H1 (cell line): ENCODE data around the gene GPALPP1. TPM values are rescaled to one million over a fixed set of nuclear protein-coding genes. Genes with fewer than 3 reads are reported as not detected.

Source experiments
- CTCF ChIA-PET: fragments of 300-600 bp; sonication (Branson Sonifier 250); formaldehyde crosslinking; loops from one replicate; lab custom pipeline; 2021; ENCODE audit not compliant: partially characterized antibody; lab: Charles Lee
- POLR2A ChIA-PET: fragments of 300-600 bp; sonication (Branson Sonifier 250); formaldehyde crosslinking; loops from one replicate; lab custom pipeline; 2021; ENCODE audit warnings: inconsistent platforms; ENCODE audit not compliant: partially characterized antibody; lab: Charles Lee
- DNase-seq, 2 experiments: peaks; one replicate each; pipeline versions ENCODE4 v3.0.0 to v3.0.0-alpha.2; 2010 to 2022; ENCODE audit warnings: low spot score in 2 of 2, low read depth in 1 of 2, mixed read lengths in 1 of 2
- FAIRE-seq: peaks from 2 replicates; lab custom pipeline; 2011; peaks lifted over from hg19 to GRCh38; lab: Jason Lieb, UNC
- H2AFZ ChIP-seq: 2 replicates; pipeline ENCODE4 v1.8.1; 2012; ENCODE audit warnings: low read length, inconsistent platforms
- H2AK5ac ChIP-seq: 2 replicates; pipeline ENCODE4 v1.6.1; 2013; ENCODE audit warnings: low read depth, low read length
- H2BK120ac ChIP-seq: replicated peaks from 2 replicates; pipeline ENCODE3; 2013; ENCODE audit warnings: low read depth, low read length, inconsistent platforms
- H2BK12ac ChIP-seq: 2 replicates; pipeline ENCODE4 v1.6.1; 2013; ENCODE audit warnings: low read depth, low read length
- H2BK15ac ChIP-seq: 2 replicates; pipeline ENCODE4 v1.6.1; 2013; ENCODE audit warnings: low read length
- H2BK20ac ChIP-seq: 2 replicates; pipeline ENCODE4 v1.6.1; 2013; ENCODE audit warnings: low read length
- H2BK5ac ChIP-seq: 2 replicates; pipeline ENCODE4 v1.6.1; 2013; ENCODE audit warnings: low read depth, low read length
- H3K14ac ChIP-seq: 2 replicates; pipeline ENCODE4 v1.6.1; 2013; ENCODE audit warnings: inconsistent platforms; ENCODE audit not compliant: insufficient read length
- H3K18ac ChIP-seq: 2 replicates; pipeline ENCODE4 v1.6.1; 2013; ENCODE audit warnings: low read length; ENCODE audit errors: extremely low read depth
- H3K23ac ChIP-seq: 2 replicates; pipeline ENCODE4 v1.6.1; 2013; ENCODE audit warnings: inconsistent platforms; ENCODE audit not compliant: insufficient read length
- H3K23me2 ChIP-seq: 2 replicates; pipeline ENCODE4 v1.6.1; 2013; ENCODE audit warnings: low read depth, low read length
- H3K27ac ChIP-seq: 2 replicates; pipeline ENCODE4 v1.6.1; 2011; ENCODE audit warnings: low read depth, low read length, inconsistent platforms
- H3K27me3 ChIP-seq, 4 experiments: replicated peaks in 1 of 4; 1 replicate in 1 of 4; 2 replicates in 3 of 4; pipeline versions ENCODE4 v1.6.1 to v1.8.1; 2011 to 2013; ENCODE audit warnings: low read length in 3 of 4, mild to moderate bottlenecking in 3 of 4, inconsistent platforms in 2 of 4, mixed read lengths in 2 of 4, moderate library complexity in 1 of 4; ENCODE audit not compliant: control insufficient read depth in 3 of 4, insufficient read depth in 3 of 4; ENCODE audit errors: extremely low read depth in 1 of 4
- H3K36me3 ChIP-seq, 4 experiments: 2 replicates each; pipeline versions ENCODE4 v1.6.1 to v1.8.1; 2011 to 2013; ENCODE audit warnings: mild to moderate bottlenecking in 4 of 4, low read length in 3 of 4, moderate library complexity in 2 of 4, control low read depth in 1 of 4, inconsistent platforms in 1 of 4; ENCODE audit not compliant: insufficient read depth in 4 of 4, control insufficient read depth in 2 of 4
- H3K4ac ChIP-seq: replicated peaks from 2 replicates; pipeline ENCODE3; 2013; ENCODE audit warnings: low read length, low read depth, mixed read lengths, inconsistent platforms; ENCODE audit not compliant: insufficient read length
- H3K4me1 ChIP-seq, 4 experiments: replicated peaks in 1 of 4; 1 replicate in 1 of 4; 2 replicates in 3 of 4; pipeline versions ENCODE4 v1.6.1 to v1.8.1; 2011 to 2013; ENCODE audit warnings: low read length in 3 of 4, inconsistent platforms in 2 of 4, mixed read lengths in 1 of 4; ENCODE audit not compliant: insufficient read depth in 4 of 4, control insufficient read depth in 3 of 4
- H3K4me2 ChIP-seq, 2 experiments: 2 replicates each; pipeline versions ENCODE4 v1.6.1 to v1.8.1; 2011 to 2013; ENCODE audit warnings: low read depth in 2 of 2, low read length in 2 of 2, control low read depth in 1 of 2, inconsistent platforms in 1 of 2, mild to moderate bottlenecking in 1 of 2; ENCODE audit not compliant: insufficient read depth in 1 of 2
- H3K4me3 ChIP-seq, 4 experiments: fragments of 200-600, 300-600 bp in 1 of 4; sonication (generic), shearing (Covaris generic), sonication (Bioruptor Twin) in 1 of 4; 2 replicates each; pipeline versions ENCODE4 v1.5.1 to v1.8.1; 2011 to 2016; ENCODE audit warnings: low read length in 4 of 4, low read depth in 3 of 4, control low read depth in 2 of 4, inconsistent platforms in 2 of 4, mild to moderate bottlenecking in 2 of 4, mixed read lengths in 1 of 4, moderate library complexity in 1 of 4; ENCODE audit not compliant: insufficient read depth in 2 of 4; ENCODE audit errors: extremely low read depth in 1 of 4
- H3K56ac ChIP-seq: replicated peaks from 2 replicates; pipeline ENCODE3; 2013; ENCODE audit warnings: low read depth, mild to moderate bottlenecking, mixed read lengths, low read length, inconsistent platforms; ENCODE audit not compliant: insufficient read length
- H3K79me1 ChIP-seq: 2 replicates; pipeline ENCODE4 v1.6.1; 2013; ENCODE audit warnings: low read depth, low read length, control low read depth
- H3K79me2 ChIP-seq, 2 experiments: 2 replicates each; pipeline versions ENCODE4 v1.6.1 to v1.8.1; 2012 to 2013; ENCODE audit warnings: low read length in 2 of 2, mild to moderate bottlenecking in 2 of 2, inconsistent platforms in 1 of 2; ENCODE audit not compliant: insufficient read depth in 2 of 2, control insufficient read depth in 1 of 2
- H3K9ac ChIP-seq, 4 experiments: replicated peaks in 1 of 4; 1 replicate in 1 of 4; 2 replicates in 3 of 4; pipeline versions ENCODE4 v1.6.1 to v1.8.1; 2011 to 2013; ENCODE audit warnings: low read depth in 3 of 4, low read length in 3 of 4, control low read depth in 2 of 4, mild to moderate bottlenecking in 2 of 4, moderate library complexity in 2 of 4, inconsistent platforms in 1 of 4; ENCODE audit errors: extremely low read depth in 1 of 4
- H3K9me3 ChIP-seq, 2 experiments: 2 replicates each; pipeline versions ENCODE4 v1.6.1 to v1.8.1; 2012 to 2013; ENCODE audit warnings: mild to moderate bottlenecking in 2 of 2, moderate library complexity in 2 of 2, control low read depth in 1 of 2, inconsistent platforms in 1 of 2, low read depth in 1 of 2, low read length in 1 of 2, mixed read lengths in 1 of 2; ENCODE audit not compliant: insufficient read depth in 2 of 2
- H4K20me1 ChIP-seq, 2 experiments: replicated peaks in 1 of 2; 2 replicates each; pipeline versions ENCODE3 to v1.8.1; 2011 to 2013; ENCODE audit warnings: inconsistent platforms in 2 of 2, low read length in 2 of 2, mild to moderate bottlenecking in 1 of 2; ENCODE audit not compliant: insufficient read depth in 2 of 2, control insufficient read depth in 1 of 2
- H4K5ac ChIP-seq: 2 replicates; pipeline ENCODE4 v1.6.1; 2013; ENCODE audit warnings: low read length, low read depth, mixed read lengths, inconsistent platforms; ENCODE audit not compliant: insufficient read length
- H4K8ac ChIP-seq: 2 replicates; pipeline ENCODE4 v1.8.0; 2013; ENCODE audit warnings: mild to moderate bottlenecking, moderate library complexity, low read length, inconsistent platforms; ENCODE audit not compliant: insufficient read depth; ENCODE audit errors: extremely low read depth
- H4K91ac ChIP-seq: replicated peaks from 2 replicates; pipeline ENCODE3; 2013; ENCODE audit warnings: low read length, mixed read lengths, inconsistent platforms; ENCODE audit not compliant: insufficient read length
- BCL11A ChIP-seq, 2 experiments: IDR thresholded peaks; one replicate each; pipeline ENCODE4 v1.6.1; 2011; ENCODE audit warnings: low read depth in 2 of 2, low read length in 2 of 2, mild to moderate bottlenecking in 2 of 2
- GTF2F1 ChIP-seq: IDR thresholded peaks from 2 replicates; pipeline ENCODE4 v1.6.1; 2012; ENCODE audit warnings: low read depth, low read length, improper control_type of control experiment, borderline replicate concordance
- POLR2AphosphoS5 ChIP-seq: IDR thresholded peaks from 2 replicates; pipeline ENCODE4 v1.6.1; 2011; ENCODE audit warnings: low read depth, low read length
- SIRT6 ChIP-seq: IDR thresholded peaks from one replicate; pipeline ENCODE4 v1.7.1; 2012; ENCODE audit warnings: low read length, inconsistent platforms
- YY1 ChIP-seq: IDR thresholded peaks from 2 replicates; pipeline ENCODE4 v1.6.1; 2011; ENCODE audit warnings: low read depth, mild to moderate bottlenecking, low read length
- ZNF274 ChIP-seq: IDR thresholded peaks from 2 replicates; pipeline ENCODE4 v1.7.0; 2012; ENCODE audit warnings: low read length, borderline replicate concordance; ENCODE audit errors: extremely low read depth
- polyA plus RNA-seq, 7 experiments: library from polyadenylated mRNA; depleted of rRNA in 3 of 7; stranded (reverse) in 5 of 7; unstranded in 2 of 7; fragments of >200 nt in 5 of 7; fragments of 200-250 nt in 2 of 7; gene quantifications; 1 replicate in 5 of 7; 2 replicates in 1 of 7; 4 replicates in 1 of 7; pipeline versions ENCODE4 v1.2.1 to v1.2.3, GENCODE V29; 2011 to 2013; ENCODE audit warnings: missing spikeins in 2 of 7, mixed read lengths in 2 of 7
- total RNA-seq: library from RNA; stranded (reverse); fragmentation: NEBNext Ultra II Directional; extraction: Animal tissue kit (Norgen Biotek cat#: 25700); gene quantifications from 2 replicates; pipeline ENCODE4 v1.2.1, GENCODE V29; 2021

The GPALPP1 gene
- total and polyA plus RNA-seq, 2 of the 8 experiments (the other 6 are each of a cell fraction or from before 2014, with no cell fraction given) = 8.5 to 26.1 TPM

- Histone ChIP-seq H4K8ac (no peak overlapping the region), H3K27me3 (no peaks in the 10 kb centered on the region), H3K23me2 (no peaks in the 10 kb centered on the region), H3K79me1 (no peaks in the 10 kb centered on the region), H2BK15ac (no peak overlapping the region), H3K14ac (no peak overlapping the region), H2BK12ac (no peak overlapping the region), H2AFZ (no peak overlapping the region), H3K56ac (no peak overlapping the region), H3K9me3 (no peaks in the 10 kb centered on the region), H3K4me2 (no peak overlapping the region), H3K23ac (no peak overlapping the region), H3K79me2 (no peaks in the 10 kb centered on the region), H4K91ac (no peak overlapping the region), H2BK120ac (no peak overlapping the region), H2AK5ac (no peak overlapping the region), H3K18ac (no peak overlapping the region), H4K20me1 (no peaks in the 10 kb centered on the region), H3K9ac (no peak overlapping the region), H2BK20ac (no peak overlapping the region), H3K27ac (no peak overlapping the region), H3K4me3 (no peak overlapping the region), H3K4ac (no peak overlapping the region), H3K36me3 (peaks cover 0 to 32% (median 16%) of the 10 kb centered on the region in 4 experiments; a peak in 6 of 8 replicates), H3K4me1 (no peaks in the 10 kb centered on the region), H4K5ac (no peak overlapping the region), H2BK5ac (no peak overlapping the region)
- DNase-seq = no peak
- ChIA-PET CTCF (interaction anchor here (1.8 kb wide), 1 partner anchor 9 kb away, joined by 5 read pairs; no protein-coding TSS in a partner anchor), POLR2A (interaction anchor here (0.6 to 0.8 kb wide), 2 partner anchors 11 to 427 kb away, joined by 3 read pairs; no protein-coding TSS in a partner anchor)
- TF ChIP-seq ZNF274 (no peak), BCL11A (IDR thresholded peaks at IDR 0.05; ENCODE audit: low read depth in 2 of 2, low read length in 2 of 2) (no peak), POLR2AphosphoS5 (no peak), SIRT6 (no peak), GTF2F1 (no peak), YY1 (no peak)
- no peak for FAIRE-seq
These were observed 17.9 kb downstream of the GPALPP1 start for GRCh38 chr13:45007225-45007624.
